COR-L47 (cell line): ENCODE results near the gene MATN4.

Experiments
- DNase-seq: peaks from one replicate; lab custom pipeline; 2025; lab: John Stamatoyannopoulos, UW

MATN4 gene

GRCh38 chr20:45340951-45341350 lies 32.9 kb upstream of the MATN4 start:
- DNase-seq = no peak

DNA sequence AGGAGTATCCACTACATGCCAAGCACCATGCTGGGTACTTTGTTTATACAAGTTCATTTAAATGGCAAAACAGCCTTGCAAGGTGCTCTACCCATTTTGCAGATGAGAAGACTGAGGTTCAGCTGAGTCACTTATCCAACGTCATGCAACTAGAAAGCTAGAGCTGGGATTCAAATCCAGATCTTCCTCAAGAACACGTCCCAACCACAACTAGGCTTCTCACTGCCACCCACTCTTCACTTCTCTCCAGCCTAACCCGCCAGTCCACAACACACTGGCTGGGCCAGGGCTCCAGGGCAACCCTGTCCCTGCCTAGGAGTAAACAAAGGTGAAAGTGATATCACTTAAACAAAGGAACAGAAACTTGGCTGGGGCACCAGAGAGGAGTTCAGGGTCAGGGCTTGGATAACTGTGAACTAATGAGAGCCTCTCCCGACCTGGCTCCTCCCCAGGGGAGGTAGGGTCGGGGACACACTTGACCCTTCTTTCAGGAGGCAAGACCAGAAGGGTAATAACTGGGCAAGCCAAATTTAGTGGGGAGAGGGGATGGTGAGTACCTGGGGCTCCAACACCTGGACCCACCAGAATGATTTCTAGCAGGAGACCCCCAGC lies 32.2 kb upstream of the MATN4 start:
- DNase-seq = no peak

GRCh38 chr20:45339799-45340198 lies 31.7 kb upstream of the MATN4 start:
- peak; percentile 37 for DNase-seq

- no peak for DNase-seq
Measured at GRCh38 chr20:45339084-45339483, 31.0 kb upstream of the MATN4 start.

GRCh38 chr20:45338121-45339030 lies 30.3 kb upstream of the MATN4 start:
- DNase-seq = no peak

GRCh38 chr20:45337367-45338120 lies 29.4 kb upstream of the MATN4 start:
- no peak for DNase-seq

- no peak for DNase-seq
Measured at GRCh38 chr20:45336530-45337366, 28.6 kb upstream of the MATN4 start.

GRCh38 chr20:45330476-45330875 lies 22.4 kb upstream of the MATN4 start:
- no peak for DNase-seq

DNA sequence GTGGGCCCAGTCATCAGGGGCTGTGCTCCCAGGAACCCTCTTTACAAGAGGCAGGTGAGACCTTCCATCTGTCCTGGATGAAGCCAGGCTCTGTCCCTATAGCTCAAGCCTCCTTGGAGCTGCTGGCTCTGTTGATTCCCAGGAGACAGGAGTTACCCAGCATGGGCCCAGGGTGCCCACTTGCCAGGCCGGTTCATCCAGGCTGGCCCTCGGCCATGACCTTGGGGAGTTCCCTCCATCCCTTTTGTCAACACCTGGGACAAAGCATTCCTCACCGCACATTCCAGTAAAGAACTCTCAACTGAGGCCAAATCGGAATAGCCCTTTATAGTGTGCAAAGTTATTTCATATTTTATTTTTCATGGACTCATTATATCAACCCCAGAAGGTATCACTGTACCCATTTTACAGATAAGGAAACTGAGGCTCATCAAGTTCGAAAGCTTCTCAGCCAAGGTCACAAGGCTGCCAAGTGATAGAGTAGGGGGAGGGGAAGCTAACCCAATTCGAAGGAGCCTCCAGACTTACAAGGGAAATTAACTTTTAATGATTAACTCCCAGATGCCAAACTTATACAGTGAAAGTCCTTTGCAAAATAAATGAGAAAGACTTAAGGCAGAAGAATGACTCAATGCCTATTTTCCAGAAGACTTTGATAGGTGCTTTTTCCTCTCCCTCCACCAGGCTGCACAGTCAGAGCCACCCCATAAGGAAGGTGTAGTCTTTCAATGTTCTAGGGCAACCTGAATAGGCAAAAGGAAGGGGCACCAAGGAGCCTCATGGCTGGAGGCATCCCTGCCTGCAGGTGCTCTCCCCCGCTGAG lies 21.6 kb upstream of the MATN4 start:
- no peak for DNase-seq

DNA sequence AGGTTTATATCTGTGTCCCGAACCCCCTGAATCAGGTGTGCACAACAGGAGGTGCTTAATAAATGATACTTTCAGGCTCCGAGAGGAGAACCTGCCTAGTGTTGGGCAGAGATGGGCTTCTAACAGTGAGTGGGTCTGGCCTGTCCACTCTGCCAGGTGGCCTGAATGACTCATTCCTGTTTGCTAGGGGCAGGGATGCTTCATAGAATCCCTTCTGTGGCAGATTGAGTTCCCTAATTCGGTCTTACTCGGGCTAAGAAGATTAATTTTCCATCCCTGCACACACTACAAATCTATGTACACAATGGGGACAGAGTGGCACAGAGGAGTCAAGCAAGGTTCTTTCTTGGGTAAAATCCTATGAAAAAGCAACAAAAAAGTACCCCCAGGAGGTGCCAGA lies 20.4 kb upstream of the MATN4 start:
- DNase-seq = no peak

GRCh38 chr20:45325371-45325770 lies 17.3 kb upstream of the MATN4 start:
- DNase-seq = no peak

DNA sequence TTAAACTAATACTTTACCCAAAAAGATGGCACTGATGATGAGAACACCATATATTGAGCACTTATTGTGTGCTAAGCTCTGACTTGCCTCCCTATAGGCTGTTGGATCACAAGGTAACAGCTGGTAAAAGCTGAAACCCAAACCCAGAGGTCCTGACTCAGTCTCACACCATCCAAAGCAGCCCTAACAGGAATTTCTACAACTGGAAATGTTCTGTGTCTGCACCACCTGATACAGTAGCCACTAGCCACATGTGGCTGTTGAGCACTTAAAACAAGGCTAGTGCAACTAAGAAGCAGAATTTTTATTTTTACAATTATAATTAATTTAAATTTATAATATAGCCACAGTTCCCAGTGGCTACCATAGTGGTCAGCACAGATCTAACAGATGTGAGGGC lies 15.6 kb upstream of the MATN4 start:
- no peak for DNase-seq

DNA sequence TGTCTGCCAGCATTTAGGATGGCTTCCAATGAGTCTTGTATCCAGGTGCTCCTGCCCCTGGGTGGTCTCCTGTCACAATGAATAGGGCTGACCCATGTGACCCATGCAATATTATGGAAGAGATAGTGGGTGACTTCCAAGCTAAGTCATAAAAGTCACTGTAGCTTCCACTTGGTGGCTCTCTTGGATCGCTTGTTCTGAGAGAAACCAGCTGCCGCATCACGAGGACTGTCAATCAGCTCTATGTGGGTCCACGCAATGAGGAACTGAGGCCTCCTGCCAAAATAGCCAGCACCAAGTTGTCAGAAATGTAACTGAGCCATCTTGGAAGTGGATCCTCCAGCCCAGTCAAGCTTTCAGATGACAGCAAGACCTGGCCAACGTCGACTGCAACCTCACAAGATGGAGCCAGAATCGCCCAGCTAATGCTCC lies 14.9 kb upstream of the MATN4 start:
- peak; percentile 58 for DNase-seq

GRCh38 chr20:45320948-45321595 lies 13.0 kb upstream of the MATN4 start:
- no peak for DNase-seq

DNA sequence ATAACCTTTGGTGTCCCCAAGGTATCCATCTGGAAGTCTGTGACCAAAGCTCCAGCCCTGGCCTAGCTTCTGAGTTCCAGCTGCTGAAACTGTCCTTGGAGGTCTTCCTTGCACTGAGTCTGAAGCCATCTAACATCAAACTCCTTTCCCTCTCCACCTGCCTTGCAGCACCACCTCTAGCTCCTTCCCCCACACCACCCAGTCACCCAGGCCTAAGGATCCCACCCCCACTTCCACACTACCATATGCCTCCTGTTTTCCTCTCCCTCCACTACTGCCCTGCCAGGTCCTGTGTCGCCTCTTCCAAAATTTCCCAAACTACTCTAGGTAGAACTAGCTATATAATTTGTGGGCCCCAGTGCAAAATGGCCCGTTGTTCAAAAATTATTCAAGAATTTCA lies 10.8 kb upstream of the MATN4 start:
- no peak for DNase-seq

DNA sequence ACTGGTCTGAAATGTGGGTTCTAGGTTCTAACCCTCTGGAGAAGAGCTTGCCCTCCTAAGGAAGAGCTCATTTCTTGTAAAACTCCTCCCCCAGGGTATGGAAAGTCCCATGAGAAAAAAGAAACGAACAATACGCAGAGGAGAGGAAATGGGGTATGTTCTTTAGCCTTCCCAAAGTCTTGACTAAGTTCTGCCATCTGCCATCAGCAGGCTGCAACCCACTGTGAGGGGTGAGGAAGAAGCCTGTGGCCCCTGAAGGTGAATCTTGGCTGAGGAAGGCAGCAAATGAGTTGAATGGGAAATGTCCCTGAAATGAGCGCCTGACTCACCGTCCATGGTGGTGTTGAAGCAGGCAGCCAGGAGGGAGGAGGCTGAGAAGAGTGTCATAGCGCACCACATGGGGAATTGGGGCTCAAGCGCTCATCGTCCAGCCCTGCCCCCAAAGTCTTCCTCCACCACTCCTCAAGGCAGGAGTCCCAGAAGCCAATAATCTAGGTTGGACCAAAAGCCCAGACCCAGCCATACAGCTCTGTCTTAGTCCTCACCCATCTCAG lies 10.4 kb upstream of the MATN4 start:
- DNase-seq = no peak

GRCh38 chr20:45317826-45318225 lies 9.7 kb upstream of the MATN4 start:
- DNase-seq = no peak

DNA sequence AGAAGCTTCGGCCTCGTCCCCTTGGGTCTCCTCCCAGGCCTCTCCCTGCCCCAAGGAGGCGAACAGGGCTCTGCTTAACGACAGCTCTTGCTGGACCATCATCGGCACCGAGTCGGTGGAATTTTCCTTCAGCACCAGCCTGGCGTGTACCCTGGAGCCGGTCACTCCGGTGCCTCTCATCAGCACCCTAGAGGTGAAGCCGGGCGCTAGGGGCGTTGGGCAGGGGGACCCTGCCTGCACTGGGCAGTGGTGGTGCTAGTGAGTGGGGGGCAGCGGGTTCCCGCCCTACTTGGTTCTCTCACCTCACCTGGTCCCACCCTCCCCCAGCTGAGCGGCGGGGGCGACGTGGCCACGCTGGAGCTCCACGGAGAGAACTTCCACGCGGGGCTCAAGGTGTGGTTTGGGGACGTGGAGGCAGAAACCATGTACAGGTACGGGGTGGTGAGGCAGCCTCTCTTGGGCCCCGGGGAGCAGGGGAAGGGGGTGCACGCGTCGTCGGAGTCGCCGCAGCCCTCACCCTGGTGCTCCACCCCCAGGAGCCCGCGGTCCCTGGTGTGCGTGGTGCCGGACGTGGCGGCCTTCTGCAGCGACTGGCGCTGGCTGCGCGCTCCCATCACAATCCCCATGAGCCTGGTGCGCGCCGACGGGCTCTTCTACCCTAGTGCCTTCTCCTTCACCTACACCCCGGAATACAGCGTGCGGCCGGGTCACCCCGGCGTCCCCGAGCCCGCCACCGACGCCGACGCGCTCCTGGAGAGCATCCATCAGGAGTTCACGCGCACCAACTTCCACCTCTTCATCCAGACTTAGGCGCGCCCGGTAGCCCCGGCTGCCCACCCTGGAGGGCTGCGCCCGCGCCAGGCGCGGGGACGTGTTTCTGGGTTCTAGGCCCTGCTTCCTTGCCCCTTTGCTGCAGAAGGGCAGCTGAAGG lies 8.3 kb upstream of the MATN4 start:
- DNase-seq = no peak

DNA sequence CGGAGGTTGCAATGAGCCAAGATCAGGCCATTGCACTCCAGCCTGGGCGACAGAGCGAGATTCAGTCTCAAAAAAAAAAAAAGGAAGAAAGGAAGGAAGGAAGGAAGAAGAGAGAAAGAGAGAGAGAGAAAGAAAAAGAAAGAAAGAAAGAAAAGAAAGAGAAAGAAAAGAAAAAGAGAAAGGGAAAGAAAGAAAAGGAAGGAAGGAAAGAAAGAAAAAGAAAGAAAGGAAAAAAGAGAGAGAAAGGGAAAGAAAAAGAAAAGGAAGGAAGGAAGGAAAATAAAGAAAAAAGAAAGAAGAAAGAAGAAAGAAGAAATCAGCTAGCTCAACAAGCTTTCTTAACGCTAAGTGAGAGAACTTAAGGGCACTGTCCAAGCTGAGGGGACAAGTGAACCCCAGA lies 7.6 kb upstream of the MATN4 start:
- no peak for DNase-seq
